Posterior vena cava (tissue), 2 donors: ENCODE data around the gene KIF3A. TPM values are rescaled to one million over a fixed set of nuclear protein-coding genes. Genes with fewer than 3 reads are reported as not detected.

Experiments
- DNase-seq: peaks from one replicate; pipeline ENCODE4 v3.0.0-alpha.2; 2020; ENCODE audit warnings: low spot score
- intact Hi-C, 2 donors: fragments of 100-400 bp; cut with DNase I; formaldehyde crosslinking; loops; one replicate each; pipeline versions ENCODE4 v1.14.1 to v1.14.2; 2022 to 2023
- total RNA-seq, 2 donors: library from RNA; stranded (reverse); fragmentation: NEBNext Ultra II Directional; extraction: Animal tissue kit (Norgen Biotek cat#: 25700); gene quantifications; one replicate each; pipeline ENCODE4 v1.2.1, GENCODE V29; 2021
- donor health status: DM: yes; HTN: yes; CAD: no.
- donor health status: DM: yes; HTN: yes; CAD: no.

KIF3A gene
- total RNA-seq, 2 donors from 2014 or later, result 7.5 to 10.0 TPM

GRCh38 chr5:132669966-132670882 is 67.1 kb downstream of the KIF3A start:
- intact Hi-C loops, result no loop called here
- no peak for DNase-seq

- intact Hi-C loops, result no loop called here
- DNase-seq, result no peak
Measured at GRCh38 chr5:132669455-132669820, 67.9 kb downstream of the KIF3A start.

- DNase-seq, result peak; percentile 25
- intact Hi-C loops, result no loop called here
Measured at GRCh38 chr5:132668706-132669454, 68.5 kb downstream of the KIF3A start.

- no peak for DNase-seq
- intact Hi-C loops, result no loop called here
Measured at GRCh38 chr5:132667761-132668705, 69.3 kb downstream of the KIF3A start.

GRCh38 chr5:132667309-132667708 is 70.0 kb downstream of the KIF3A start:
- intact Hi-C loops, result no loop called here

GRCh38 chr5:132666310-132667123 is 70.8 kb downstream of the KIF3A start:
- intact Hi-C loops, result no loop called here
- DNase-seq, result no peak

More at GRCh38 chr5:132667309-132667708, 70.0 kb downstream of the KIF3A start:
- DNase-seq, result no peak

GRCh38 chr5:132665574-132666080 is 71.7 kb downstream of the KIF3A start:
- no peak for DNase-seq
- intact Hi-C loops, result no loop called here

- no peak for DNase-seq
- intact Hi-C loops, result no loop called here
Measured at GRCh38 chr5:132664696-132665209, 72.6 kb downstream of the KIF3A start.

GRCh38 chr5:132663771-132664695 is 73.3 kb downstream of the KIF3A start:
- no peak for DNase-seq
- intact Hi-C loops, result no loop called here

GRCh38 chr5:132662925-132663770 is 74.2 kb downstream of the KIF3A start:
- intact Hi-C loops, result no loop called here
- no peak for DNase-seq

- intact Hi-C loops, result no loop called here
- no peak for DNase-seq
Measured at GRCh38 chr5:132662004-132662401, 75.3 kb downstream of the KIF3A start.

- no peak for DNase-seq
- intact Hi-C loops, result no loop called here
Measured at GRCh38 chr5:132661231-132662003, 75.9 kb downstream of the KIF3A start.

GRCh38 chr5:132659598-132660493 is 77.5 kb downstream of the KIF3A start:
- intact Hi-C loops, result no loop called here
- no peak for DNase-seq
